ENCODE measurements around the gene ZNF791.
"Not testable (repeated sequence)": the region's sequence is repeated elsewhere in the genome, so short reads cannot be mapped to it uniquely, and the experiment has no call there.

The ZNF791 gene

GRCh38 chr19:12636631-12637030 lies 25.9 kb downstream of the ZNF791 start:
- no peak for DNase-seq

- DNase-seq, result no peak
Measured at GRCh38 chr19:12638611-12639182, 28.0 kb downstream of the ZNF791 start.

- DNase-seq, result peak; percentile 59
Measured at GRCh38 chr19:12639901-12640613, 29.3 kb downstream of the ZNF791 start.

- no peak for DNase-seq
Measured at GRCh38 chr19:12641456-12641855, 30.7 kb downstream of the ZNF791 start.

- DNase-seq, result no peak
Measured at GRCh38 chr19:12642506-12642905, 31.8 kb downstream of the ZNF791 start.

GRCh38 chr19:12643716-12644115 lies 33.0 kb downstream of the ZNF791 start:
- DNase-seq, result not testable (repeated sequence)

- DNase-seq, result no peak
Measured at GRCh38 chr19:12646551-12646950, 35.8 kb downstream of the ZNF791 start.

- DNase-seq, result peak; percentile 50
Measured at GRCh38 chr19:12647047-12647446, 36.3 kb downstream of the ZNF791 start.

- peak; percentile 76 for DNase-seq
Measured at GRCh38 chr19:12647490-12648071, 36.9 kb downstream of the ZNF791 start.

- DNase-seq, result no peak
Measured at GRCh38 chr19:12648088-12648487, 37.4 kb downstream of the ZNF791 start.

GRCh38 chr19:12649941-12650340 lies 39.2 kb downstream of the ZNF791 start:
- no peak for DNase-seq

- no peak for DNase-seq
Measured at GRCh38 chr19:12652219-12652618, 41.5 kb downstream of the ZNF791 start.

- no peak for DNase-seq
Measured at GRCh38 chr19:12655546-12655945, 44.8 kb downstream of the ZNF791 start.

- no peak for DNase-seq
Measured at GRCh38 chr19:12656899-12657571, 46.3 kb downstream of the ZNF791 start.

GRCh38 chr19:12657966-12658365 lies 47.2 kb downstream of the ZNF791 start:
- no peak for DNase-seq

- DNase-seq, result no peak
Measured at GRCh38 chr19:12660980-12661379, 50.3 kb downstream of the ZNF791 start.

- peak; percentile 19 for DNase-seq
Measured at GRCh38 chr19:12664406-12665280, 53.9 kb downstream of the ZNF791 start.

- DNase-seq, result no peak
Measured at GRCh38 chr19:12665281-12665573, 54.5 kb downstream of the ZNF791 start.

- no peak for DNase-seq
Measured at GRCh38 chr19:12665671-12666264, 55.0 kb downstream of the ZNF791 start.

- peak; percentile 43 for DNase-seq
Measured at GRCh38 chr19:12666265-12667048, 55.7 kb downstream of the ZNF791 start, which contains the start of the genes MAN2B1 and WDR83. Gene MAN2B1 (minus strand): TSS chr19:12666742. CDS start chr19:12666701, 41 bp downstream. Gene WDR83 (plus strand): TSS chr19:12666807. CDS start chr19:12669791, 2,984 bp downstream.

GRCh38 chr19:12667731-12668302 lies 57.1 kb downstream of the ZNF791 start:
- DNase-seq, result no peak
